Peyer's patch (tissue), 4 donors: ENCODE measurements around the gene CGNL1. TPM values are rescaled to one million over a fixed set of nuclear protein-coding genes. Genes with fewer than 3 reads are reported as not detected.

ENCODE experiments used
- DNase-seq, 3 donors: peaks; one replicate each; pipeline ENCODE4 v3.0.0-alpha.2; 2017 to 2019
- H3K27ac ChIP-seq, 4 donors: fragments of 200-600 bp; sonication (generic); one replicate each; pipeline ENCODE4 v1.5.1; 2016 to 2019
- H3K27me3 ChIP-seq, 2 donors: fragments of 200-600 bp; sonication (generic); one replicate each; pipeline ENCODE4 v1.5.1; 2019
- H3K36me3 ChIP-seq, 3 donors: fragments of 200-600 bp; sonication (generic); one replicate each; pipeline ENCODE4 v1.5.1; 2016 to 2019
- H3K4me1 ChIP-seq, 4 donors: fragments of 200-600 bp; sonication (generic); one replicate each; pipeline ENCODE4 v1.5.1; 2016 to 2019
- H3K4me3 ChIP-seq, 4 donors: fragments of 200-600 bp; sonication (generic); 1 replicate in 3 of 4; 2 replicates in 1 of 4; pipeline ENCODE4 v1.5.1; 2016 to 2019; ENCODE audit warnings: mild to moderate bottlenecking in 1 of 4
- H3K9me3 ChIP-seq, 4 donors: fragments of 200-600 bp; sonication (generic); one replicate each; pipeline ENCODE4 v1.5.1; 2016 to 2019; ENCODE audit warnings: mild to moderate bottlenecking in 1 of 4
- CTCF ChIP-seq, 6 experiments: fragments of 450-650 bp in 4 of 6; fragments of 200-600 bp in 2 of 6; sonication (generic) in 1 of 6; IDR thresholded peaks; one replicate each; pipeline ENCODE4 v1.5.1; 2017 to 2019; ENCODE audit warnings: antibody characterized with exemption in 6 of 6, mild to moderate bottlenecking in 3 of 6, moderate library complexity in 1 of 6
- POLR2A ChIP-seq, 2 donors: fragments of 450-650 bp; IDR thresholded peaks; one replicate each; pipeline ENCODE4 v1.5.1; 2017; ENCODE audit warnings: antibody characterized with exemption in 2 of 2, mild to moderate bottlenecking in 2 of 2, moderate library complexity in 2 of 2
- total RNA-seq, 4 donors: library from RNA; depleted of rRNA; stranded (reverse); fragments of >200 nt; gene quantifications; one replicate each; pipeline ENCODE4 v1.1.0, GENCODE V29; 2016

CGNL1 gene
- total RNA-seq, 4 donors from 2014 or later: 1.2 to 9.9 (median 2.1) TPM

- Histone ChIP-seq H3K36me3 (no peaks in the 10 kb centered on the region), H3K4me3 (no peak overlapping the region), H3K27me3 (no peaks in the 10 kb centered on the region), H3K9me3 (no peaks in the 10 kb centered on the region), H3K4me1 (no peaks in the 10 kb centered on the region), H3K27ac (no peak overlapping the region)
- no peak for TF ChIP-seq CTCF (IDR thresholded peaks at IDR 0.05)
- no peak for TF ChIP-seq POLR2A (IDR thresholded peaks at IDR 0.05)
- no peak for DNase-seq
These were observed 33.3 kb upstream of the CGNL1 start for GRCh38 chr15:57343048-57343447.

- TF ChIP-seq POLR2A (IDR thresholded peaks at IDR 0.05): no peak
- no peak for TF ChIP-seq CTCF (IDR thresholded peaks at IDR 0.05)
- H3K27ac ChIP-seq: no peak overlapping the region
- DNase-seq: no peak
- no peak overlapping the region for H3K4me3 ChIP-seq
- no peaks in the 10 kb centered on the region for H3K4me1 ChIP-seq
- no peaks in the 10 kb centered on the region for H3K27me3 ChIP-seq
- no peaks in the 10 kb centered on the region for H3K36me3 ChIP-seq
- no peaks in the 10 kb centered on the region for H3K9me3 ChIP-seq
These were observed 32.8 kb upstream of the CGNL1 start for GRCh38 chr15:57343498-57343897.

- DNase-seq: no peak
- Histone ChIP-seq H3K36me3 (no peaks in the 10 kb centered on the region), H3K27ac (no peak overlapping the region), H3K9me3 (no peaks in the 10 kb centered on the region), H3K4me1 (no peaks in the 10 kb centered on the region), H3K4me3 (no peak overlapping the region), H3K27me3 (no peaks in the 10 kb centered on the region)
- TF ChIP-seq CTCF (IDR thresholded peaks at IDR 0.05) (no peak), POLR2A (IDR thresholded peaks at IDR 0.05) (no peak)
These were observed 32.0 kb upstream of the CGNL1 start for GRCh38 chr15:57344282-57344681.

- no peak for TF ChIP-seq CTCF (IDR thresholded peaks at IDR 0.05)
- TF ChIP-seq POLR2A (IDR thresholded peaks at IDR 0.05): no peak
- no peak for DNase-seq
- Histone ChIP-seq H3K27ac (no peak overlapping the region), H3K4me3 (no peak overlapping the region), H3K36me3 (no peaks in the 10 kb centered on the region), H3K4me1 (no peaks in the 10 kb centered on the region), H3K9me3 (no peaks in the 10 kb centered on the region), H3K27me3 (no peaks in the 10 kb centered on the region)
These were observed 30.7 kb upstream of the CGNL1 start for GRCh38 chr15:57345584-57345983.

- TF ChIP-seq POLR2A (IDR thresholded peaks at IDR 0.05): no peak
- TF ChIP-seq CTCF (IDR thresholded peaks at IDR 0.05): no peak
- H3K4me1 ChIP-seq: no peaks in the 10 kb centered on the region
These were observed 28.2 kb upstream of the CGNL1 start for GRCh38 chr15:57348081-57348480.

More at GRCh38 chr15:57348081-57348480, 28.2 kb upstream of the CGNL1 start:
- H3K27ac ChIP-seq: no peak overlapping the region
- no peaks in the 10 kb centered on the region for H3K9me3 ChIP-seq
- H3K4me3 ChIP-seq: no peak overlapping the region
- H3K27me3 ChIP-seq: no peaks in the 10 kb centered on the region
- H3K36me3 ChIP-seq: no peaks in the 10 kb centered on the region
- DNase-seq: no peak
